Gastrocnemius medialis (tissue), 4 donors: ENCODE data around the gene PRDM2.

Experiments
- CTCF ChIP-seq, 5 experiments: fragments of 450-650 bp in 3 of 5; fragments of 200-600 bp in 2 of 5; sonication (generic) in 2 of 5; IDR thresholded peaks in 4 of 5; conservative IDR thresholded peaks in 1 of 5; 1 replicate in 4 of 5; 2 replicates in 1 of 5; pipeline ENCODE4 v1.5.1; 2016 to 2019; ENCODE audit warnings: antibody characterized with exemption in 5 of 5, mild to moderate bottlenecking in 3 of 5, moderate library complexity in 3 of 5
- POLR2A ChIP-seq, 2 donors: fragments of 450-650 bp; IDR thresholded peaks; one replicate each; pipeline ENCODE4 v1.6.1; 2017; ENCODE audit warnings: antibody characterized with exemption in 2 of 2, mild to moderate bottlenecking in 2 of 2, moderate library complexity in 2 of 2

- TF ChIP-seq CTCF (IDR thresholded peaks at IDR 0.05 in 4 of 5, conservative IDR thresholded peaks at IDR 0.05 in 1 of 5), result no peak
- no peak for TF ChIP-seq POLR2A (IDR thresholded peaks at IDR 0.05)
These were observed 12.8 kb upstream of the PRDM2 start for GRCh38 chr1:13687151-13687715.
